Measurements from ENCODE around the gene MAN1C1.

The MAN1C1 gene

GRCh38 chr1:25786887-25787759 is 170.5 kb downstream of the MAN1C1 start:
- Histone ChIP-seq H3K4me1 (ENCODE audit: control insufficient read depth, low read depth, low read length) (no peaks in the 10 kb centered on the region), H3K27ac (ENCODE audit: low read length) (no peak overlapping the region), H3K9me3 (ENCODE audit: control insufficient read depth, low read depth, low read length) (no peaks in the 10 kb centered on the region), H3K9ac (ENCODE audit: low read length) (no peak overlapping the region), H3K4me3 (ENCODE audit: low read length) (no peak overlapping the region), H3K27me3 (ENCODE audit: control insufficient read depth, insufficient read depth, low read length) (no peaks in the 10 kb centered on the region), H3K36me3 (ENCODE audit: control insufficient read depth, low read depth, low read length) (no peaks in the 10 kb centered on the region)

GRCh38 chr1:25787760-25788166 is 171.2 kb downstream of the MAN1C1 start:
- H3K9ac ChIP-seq (ENCODE audit: low read length), result no peak overlapping the region

GRCh38 chr1:25790472-25790871 is 173.9 kb downstream of the MAN1C1 start:
- Histone ChIP-seq H3K4me3 (ENCODE audit: low read length) (no peak overlapping the region), H3K27me3 (ENCODE audit: control insufficient read depth, insufficient read depth, low read length) (no peaks in the 10 kb centered on the region), H3K27ac (ENCODE audit: low read length) (no peak overlapping the region), H3K9ac (ENCODE audit: low read length) (no peak overlapping the region), H3K4me1 (ENCODE audit: control insufficient read depth, low read depth, low read length) (no peaks in the 10 kb centered on the region), H3K9me3 (ENCODE audit: control insufficient read depth, low read depth, low read length) (no peaks in the 10 kb centered on the region), H3K36me3 (ENCODE audit: control insufficient read depth, low read depth, low read length) (no peaks in the 10 kb centered on the region)

More at GRCh38 chr1:25787760-25788166, 171.2 kb downstream of the MAN1C1 start:
- Histone ChIP-seq H3K4me1 (ENCODE audit: control insufficient read depth, low read depth, low read length) (no peaks in the 10 kb centered on the region), H3K9me3 (ENCODE audit: control insufficient read depth, low read depth, low read length) (no peaks in the 10 kb centered on the region), H3K27ac (ENCODE audit: low read length) (no peak overlapping the region), H3K27me3 (ENCODE audit: control insufficient read depth, insufficient read depth, low read length) (no peaks in the 10 kb centered on the region), H3K4me3 (ENCODE audit: low read length) (no peak overlapping the region), H3K36me3 (ENCODE audit: control insufficient read depth, low read depth, low read length) (no peaks in the 10 kb centered on the region)

GRCh38 chr1:25792115-25792514 is 175.5 kb downstream of the MAN1C1 start:
- H3K9me3 ChIP-seq (ENCODE audit: control insufficient read depth, low read depth, low read length), result no peaks in the 10 kb centered on the region
- H3K4me1 ChIP-seq (ENCODE audit: control insufficient read depth, low read depth, low read length), result peaks cover 5% of the 10 kb centered on the region
- H3K27ac ChIP-seq (ENCODE audit: low read length), result no peak overlapping the region
- no peak overlapping the region for H3K9ac ChIP-seq (ENCODE audit: low read length)
- no peaks in the 10 kb centered on the region for H3K27me3 ChIP-seq (ENCODE audit: control insufficient read depth, insufficient read depth, low read length)
- H3K36me3 ChIP-seq (ENCODE audit: control insufficient read depth, low read depth, low read length), result no peaks in the 10 kb centered on the region
- H3K4me3 ChIP-seq (ENCODE audit: low read length), result no peak overlapping the region

GRCh38 chr1:25793585-25794170 is 177.1 kb downstream of the MAN1C1 start:
- Histone ChIP-seq H3K36me3 (ENCODE audit: control insufficient read depth, low read depth, low read length) (no peaks in the 10 kb centered on the region), H3K4me1 (ENCODE audit: control insufficient read depth, low read depth, low read length) (peaks cover 5% of the 10 kb centered on the region), H3K4me3 (ENCODE audit: low read length) (no peak overlapping the region), H3K27ac (ENCODE audit: low read length) (no peak overlapping the region), H3K9ac (ENCODE audit: low read length) (no peak overlapping the region), H3K9me3 (ENCODE audit: control insufficient read depth, low read depth, low read length) (no peaks in the 10 kb centered on the region), H3K27me3 (ENCODE audit: control insufficient read depth, insufficient read depth, low read length) (no peaks in the 10 kb centered on the region)

GRCh38 chr1:25794325-25794724 is 177.7 kb downstream of the MAN1C1 start:
- H3K27ac ChIP-seq (ENCODE audit: low read length), result no peak overlapping the region

GRCh38 chr1:25795211-25795610 is 178.6 kb downstream of the MAN1C1 start:
- Histone ChIP-seq H3K36me3 (ENCODE audit: control insufficient read depth, low read depth, low read length) (no peaks in the 10 kb centered on the region), H3K4me3 (ENCODE audit: low read length) (no peak overlapping the region), H3K9ac (ENCODE audit: low read length) (no peak overlapping the region), H3K9me3 (ENCODE audit: control insufficient read depth, low read depth, low read length) (no peaks in the 10 kb centered on the region), H3K27me3 (ENCODE audit: control insufficient read depth, insufficient read depth, low read length) (peaks cover 9% of the 10 kb centered on the region), H3K4me1 (ENCODE audit: control insufficient read depth, low read depth, low read length) (peaks cover 5% of the 10 kb centered on the region), H3K27ac (ENCODE audit: low read length) (no peak overlapping the region)

More at GRCh38 chr1:25794325-25794724, 177.7 kb downstream of the MAN1C1 start:
- no peak overlapping the region for H3K4me3 ChIP-seq (ENCODE audit: low read length)
- peaks cover 6% of the 10 kb centered on the region for H3K27me3 ChIP-seq (ENCODE audit: control insufficient read depth, insufficient read depth, low read length)
- no peak overlapping the region for H3K9ac ChIP-seq (ENCODE audit: low read length)
- H3K4me1 ChIP-seq (ENCODE audit: control insufficient read depth, low read depth, low read length), result peaks cover 5% of the 10 kb centered on the region
- no peaks in the 10 kb centered on the region for H3K36me3 ChIP-seq (ENCODE audit: control insufficient read depth, low read depth, low read length)
- no peaks in the 10 kb centered on the region for H3K9me3 ChIP-seq (ENCODE audit: control insufficient read depth, low read depth, low read length)

GRCh38 chr1:25795946-25796810 is 179.6 kb downstream of the MAN1C1 start:
- Histone ChIP-seq H3K4me1 (ENCODE audit: control insufficient read depth, low read depth, low read length) (peaks cover 5% of the 10 kb centered on the region), H3K9me3 (ENCODE audit: control insufficient read depth, low read depth, low read length) (no peaks in the 10 kb centered on the region), H3K36me3 (ENCODE audit: control insufficient read depth, low read depth, low read length) (no peaks in the 10 kb centered on the region), H3K27ac (ENCODE audit: low read length) (no peak overlapping the region), H3K9ac (ENCODE audit: low read length) (no peak overlapping the region), H3K27me3 (ENCODE audit: control insufficient read depth, insufficient read depth, low read length) (peaks cover 9% of the 10 kb centered on the region), H3K4me3 (ENCODE audit: low read length) (no peak overlapping the region)

GRCh38 chr1:25796811-25797458 is 180.3 kb downstream of the MAN1C1 start:
- H3K4me1 ChIP-seq (ENCODE audit: control insufficient read depth, low read depth, low read length), result peaks cover 5% of the 10 kb centered on the region
- H3K27ac ChIP-seq (ENCODE audit: low read length), result no peak overlapping the region
- H3K4me3 ChIP-seq (ENCODE audit: low read length), result no peak overlapping the region
- no peaks in the 10 kb centered on the region for H3K9me3 ChIP-seq (ENCODE audit: control insufficient read depth, low read depth, low read length)
- H3K9ac ChIP-seq (ENCODE audit: low read length), result no peak overlapping the region
- H3K36me3 ChIP-seq (ENCODE audit: control insufficient read depth, low read depth, low read length), result no peaks in the 10 kb centered on the region
- H3K27me3 ChIP-seq (ENCODE audit: control insufficient read depth, insufficient read depth, low read length), result peaks cover 9% of the 10 kb centered on the region

GRCh38 chr1:25797939-25798338 is 181.3 kb downstream of the MAN1C1 start:
- Histone ChIP-seq H3K4me3 (ENCODE audit: low read length) (no peak overlapping the region), H3K9ac (ENCODE audit: low read length) (no peak overlapping the region), H3K36me3 (ENCODE audit: control insufficient read depth, low read depth, low read length) (no peaks in the 10 kb centered on the region), H3K27ac (ENCODE audit: low read length) (no peak overlapping the region), H3K9me3 (ENCODE audit: control insufficient read depth, low read depth, low read length) (no peaks in the 10 kb centered on the region), H3K4me1 (ENCODE audit: control insufficient read depth, low read depth, low read length) (peaks cover 5% of the 10 kb centered on the region), H3K27me3 (ENCODE audit: control insufficient read depth, insufficient read depth, low read length) (peaks cover 9% of the 10 kb centered on the region)
